CD14-positive monocyte (primary cell): ENCODE results near the gene CHST14. TPM values are rescaled to one million over a fixed set of nuclear protein-coding genes. Genes with fewer than 3 reads are reported as not detected.
A peak's percentile ranks its signal among the peaks of the same experiment; 100 is the strongest.
"Not testable (repeated sequence)": the region's sequence is repeated elsewhere in the genome, so short reads cannot be mapped to it uniquely, and the experiment has no call there.

Experiments used
- DNase-seq, 3 donors: peaks; one replicate each; pipeline ENCODE4 v3.0.0-alpha.2; 2011 to 2022
- H2AFZ ChIP-seq: 2 replicates; pipeline ENCODE4 v1.6.0; 2012; ENCODE audit warnings: mild to moderate bottlenecking, low read depth, low read length, inconsistent platforms; ENCODE audit not compliant: insufficient read depth, poor library complexity, severe bottlenecking
- H3K27ac ChIP-seq, 2 donors: 1 replicate in 1 of 2; 2 replicates in 1 of 2; pipeline ENCODE4 v1.5.1; 2012 to 2013; ENCODE audit warnings: low read length in 2 of 2, control low read depth in 1 of 2, inconsistent platforms in 1 of 2, low read depth in 1 of 2, mild to moderate bottlenecking in 1 of 2
- H3K27me3 ChIP-seq, 2 donors: one replicate each; pipeline versions ENCODE4 v1.6.0 to v1.6.1; 2011 to 2013; ENCODE audit warnings: low read length in 2 of 2; ENCODE audit not compliant: control insufficient read depth in 2 of 2, insufficient read depth in 2 of 2
- H3K36me3 ChIP-seq, 2 donors: replicated peaks in 1 of 2; 1 replicate in 1 of 2; 2 replicates in 1 of 2; pipeline versions ENCODE4 v1.5.1 to v1.6.1; 2012 to 2013; ENCODE audit warnings: low read length in 2 of 2, control low read depth in 1 of 2, inconsistent platforms in 1 of 2, mild to moderate bottlenecking in 1 of 2; ENCODE audit not compliant: insufficient read depth in 2 of 2, control insufficient read depth in 1 of 2
- H3K4me1 ChIP-seq, 2 donors: 1 replicate in 1 of 2; 2 replicates in 1 of 2; pipeline versions ENCODE4 v1.5.1 to v1.6.1; 2012 to 2013; ENCODE audit warnings: low read length in 2 of 2, control low read depth in 1 of 2, inconsistent platforms in 1 of 2, mild to moderate bottlenecking in 1 of 2, moderate library complexity in 1 of 2; ENCODE audit not compliant: insufficient read depth in 2 of 2, control insufficient read depth in 1 of 2
- H3K4me2 ChIP-seq: replicated peaks from 2 replicates; pipeline ENCODE3; 2012; ENCODE audit warnings: low read length, moderate library complexity, mild to moderate bottlenecking; ENCODE audit not compliant: poor library complexity, severe bottlenecking; ENCODE audit errors: extremely low read depth
- H3K4me3 ChIP-seq, 3 experiments: fragments of 200-600 bp in 1 of 3; sonication (generic) in 1 of 3; replicated peaks in 1 of 3; 1 replicate in 2 of 3; 2 replicates in 1 of 3; pipeline ENCODE4 v1.5.1; 2011 to 2013; ENCODE audit warnings: low read length in 3 of 3, mild to moderate bottlenecking in 3 of 3, control low read depth in 2 of 3, low read depth in 2 of 3, inconsistent platforms in 1 of 3, moderate library complexity in 1 of 3
- H3K79me2 ChIP-seq: 2 replicates; pipeline ENCODE4 v1.6.0; 2012; ENCODE audit warnings: mild to moderate bottlenecking, control low read depth, inconsistent platforms, low read length, moderate library complexity; ENCODE audit not compliant: insufficient read depth
- H3K9ac ChIP-seq: 2 replicates; pipeline ENCODE4 v1.6.0; 2017; ENCODE audit warnings: low read length, mild to moderate bottlenecking; ENCODE audit not compliant: insufficient read depth, poor library complexity, severe bottlenecking
- H3K9me3 ChIP-seq, 2 donors: replicated peaks in 1 of 2; 1 replicate in 1 of 2; 2 replicates in 1 of 2; pipeline versions ENCODE4 v1.5.1 to v1.6.1; 2012 to 2013; ENCODE audit warnings: low read length in 2 of 2, control low read depth in 1 of 2; ENCODE audit not compliant: control insufficient read depth in 1 of 2, insufficient read depth in 1 of 2
- H4K20me1 ChIP-seq: 2 replicates; pipeline ENCODE4 v1.6.0; 2012; ENCODE audit warnings: mild to moderate bottlenecking, low read length, control low read depth, moderate library complexity; ENCODE audit not compliant: insufficient read depth
- H3K27ac Mint-ChIP-seq, 7 donors: one replicate each; pipeline ENCODE4 v1.8.0; 2020; ENCODE audit warnings: mild to moderate bottlenecking in 7 of 7, mixed read lengths in 7 of 7, moderate library complexity in 6 of 7, inconsistent platforms in 2 of 7
- H3K27me3 Mint-ChIP-seq, 3 donors: one replicate each; pipeline ENCODE4 v1.8.0; 2021 to 2022; ENCODE audit warnings: low read depth in 3 of 3, mild to moderate bottlenecking in 3 of 3, mixed read lengths in 3 of 3, moderate library complexity in 3 of 3, inconsistent platforms in 1 of 3
- H3K36me3 Mint-ChIP-seq, 2 donors: one replicate each; pipeline ENCODE4 v1.8.0; 2020; ENCODE audit warnings: mixed read lengths in 2 of 2, inconsistent platforms in 1 of 2, mild to moderate bottlenecking in 1 of 2
- H3K4me1 Mint-ChIP-seq: one replicate; pipeline ENCODE4 v1.8.0; 2020; ENCODE audit warnings: mild to moderate bottlenecking, mixed read lengths
- H3K4me3 Mint-ChIP-seq, 2 donors: one replicate each; pipeline ENCODE4 v1.8.0; 2020; ENCODE audit warnings: mild to moderate bottlenecking in 2 of 2, mixed read lengths in 2 of 2, moderate library complexity in 1 of 2
- H3K9me3 Mint-ChIP-seq, 7 donors: one replicate each; pipeline ENCODE4 v1.8.0; 2020 to 2022; ENCODE audit warnings: mixed read lengths in 7 of 7, mild to moderate bottlenecking in 6 of 7, moderate library complexity in 6 of 7, inconsistent platforms in 2 of 7
- WGBS: methylation state at CpG from one replicate; pipeline ENCODE4 v1.1.5; 2013; ENCODE audit warnings: missing lambda C conversion rate; ENCODE audit not compliant: insufficient coverage; 5-methylcytosine and 5-hydroxymethylcytosine counted together
- intact Hi-C, 2 donors: fragments of 100-400 bp; cut with micrococcal nuclease; formaldehyde crosslinking; loops; one replicate each; pipeline versions ENCODE4 v1.15.0 to v1.15.1; 2023
- polyA plus RNA-seq, 3 donors: library from polyadenylated mRNA; depleted of rRNA in 1 of 3; unstranded in 2 of 3; stranded (reverse) in 1 of 3; fragments of 300-500 nt in 2 of 3; fragments of >200 nt in 1 of 3; fragmentation: Illumina TruSeq in 2 of 3; gene quantifications; 1 replicate in 2 of 3; 2 replicates in 1 of 3; pipeline ENCODE4 v1.2.3, GENCODE V29; 2012 to 2021
- TF ChIP-seq, protein P1 (sequence below): fragments of 200-600 bp; IDR thresholded peaks from one replicate; pipeline ENCODE4 v1.8.0; 2022; ENCODE audit warnings: antibody characterized with exemption, mild to moderate bottlenecking

Gene CHST14
- polyA plus RNA-seq, 3 donors = 0.85 to 5.2 (median 1.2) TPM

GRCh38 chr15:40452296-40453090, 18.3 kb upstream of the CHST14 start:
- peaks cover 0 to 5% (median 0%) of the 10 kb centered on the region in 3 donors for H3K27me3 Mint-ChIP-seq
- Histone ChIP-seq H3K79me2 (peaks cover 74% of the 10 kb centered on the region), H3K36me3 (no peaks in the 10 kb centered on the region), H3K27me3 (no peaks in the 10 kb centered on the region), H3K4me2 (no peak overlapping the region), H3K9me3 (no peaks in the 10 kb centered on the region), H3K9ac (peak overlapping the region; percentile 10), H4K20me1 (peaks cover 91% of the 10 kb centered on the region), H3K27ac (no peak overlapping the region), H3K4me1 (peaks cover 19 to 31% of the 10 kb centered on the region in 2 donors), H3K4me3 (no peak overlapping the region), H2AFZ (no peak overlapping the region)
- H3K9me3 Mint-ChIP-seq = no peaks in the 10 kb centered on the region
- no peak overlapping the region for H3K4me3 Mint-ChIP-seq
- peaks cover 5 to 6% of the 10 kb centered on the region in 2 donors for H3K36me3 Mint-ChIP-seq
- WGBS = 72% methylated on average over 5 of the region's 11 CpGs
- H3K27ac Mint-ChIP-seq = peak overlapping the region in 4 of 7 donors; percentile 26 to 48 (median 39)
- peaks cover 53% of the 10 kb centered on the region for H3K4me1 Mint-ChIP-seq
- intact Hi-C loops = no loop called here
- DNase-seq = no peak
- TF ChIP-seq, protein P1, sequence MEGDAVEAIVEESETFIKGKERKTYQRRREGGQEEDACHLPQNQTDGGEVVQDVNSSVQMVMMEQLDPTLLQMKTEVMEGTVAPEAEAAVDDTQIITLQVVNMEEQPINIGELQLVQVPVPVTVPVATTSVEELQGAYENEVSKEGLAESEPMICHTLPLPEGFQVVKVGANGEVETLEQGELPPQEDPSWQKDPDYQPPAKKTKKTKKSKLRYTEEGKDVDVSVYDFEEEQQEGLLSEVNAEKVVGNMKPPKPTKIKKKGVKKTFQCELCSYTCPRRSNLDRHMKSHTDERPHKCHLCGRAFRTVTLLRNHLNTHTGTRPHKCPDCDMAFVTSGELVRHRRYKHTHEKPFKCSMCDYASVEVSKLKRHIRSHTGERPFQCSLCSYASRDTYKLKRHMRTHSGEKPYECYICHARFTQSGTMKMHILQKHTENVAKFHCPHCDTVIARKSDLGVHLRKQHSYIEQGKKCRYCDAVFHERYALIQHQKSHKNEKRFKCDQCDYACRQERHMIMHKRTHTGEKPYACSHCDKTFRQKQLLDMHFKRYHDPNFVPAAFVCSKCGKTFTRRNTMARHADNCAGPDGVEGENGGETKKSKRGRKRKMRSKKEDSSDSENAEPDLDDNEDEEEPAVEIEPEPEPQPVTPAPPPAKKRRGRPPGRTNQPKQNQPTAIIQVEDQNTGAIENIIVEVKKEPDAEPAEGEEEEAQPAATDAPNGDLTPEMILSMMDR = no peak

DNA sequence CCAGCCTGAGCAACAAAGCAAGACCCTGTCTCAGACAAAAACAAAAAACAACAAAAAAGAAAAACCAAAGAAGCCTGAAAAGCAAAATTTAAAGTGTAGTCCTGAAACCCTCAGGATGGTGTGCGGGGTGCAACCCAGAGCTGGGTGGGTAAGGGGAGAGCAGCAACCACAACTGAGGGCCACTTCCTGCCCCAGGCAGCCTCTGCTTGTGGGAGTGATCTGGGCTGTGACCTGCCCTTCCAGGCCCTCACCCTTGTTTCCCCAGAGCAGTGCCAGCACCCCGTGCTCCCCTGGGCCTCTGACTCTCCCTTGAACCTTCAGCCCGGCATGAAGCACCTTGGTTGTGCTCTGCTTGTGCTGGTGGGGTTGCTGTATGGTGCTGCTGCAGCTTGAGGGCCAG, 16.8 kb upstream of the CHST14 start:
- H3K27me3 ChIP-seq, DNase-seq, H3K9ac ChIP-seq, H3K27me3 Mint-ChIP-seq, H3K4me3 ChIP-seq, H2AFZ ChIP-seq, H3K4me2 ChIP-seq, H3K36me3 ChIP-seq, H3K9me3 ChIP-seq, intact Hi-C loops, H3K9me3 Mint-ChIP-seq: not testable (repeated sequence)
- Mint-ChIP-seq H3K27ac (peak overlapping the region in 3 of 7 donors; percentile 15 to 57 (median 16)), H3K4me3 (peak overlapping the region; percentile 3 to 49), H3K4me1 (peaks cover 53% of the 10 kb centered on the region), H3K36me3 (peaks cover 6 to 14% of the 10 kb centered on the region in 2 donors)
- Histone ChIP-seq H3K4me1 (peaks cover 19 to 31% of the 10 kb centered on the region in 2 donors), H4K20me1 (peaks cover 87% of the 10 kb centered on the region), H3K27ac (peak overlapping the region in 1 of 2 donors; percentile 6), H3K79me2 (peaks cover 74% of the 10 kb centered on the region)
- no CpG with 5 or more reads among the region's 3 CpGs for WGBS
